ENCODE measurements around the gene KCTD15. TPM values are rescaled to one million over a fixed set of nuclear protein-coding genes. Genes with fewer than 3 reads are reported as not detected.
"Not testable (repeated sequence)": the region's sequence is repeated elsewhere in the genome, so short reads cannot be mapped to it uniquely, and the experiment has no call there.

Gene KCTD15
- total RNA-seq, 1 donor, result 13.0 TPM

DNA sequence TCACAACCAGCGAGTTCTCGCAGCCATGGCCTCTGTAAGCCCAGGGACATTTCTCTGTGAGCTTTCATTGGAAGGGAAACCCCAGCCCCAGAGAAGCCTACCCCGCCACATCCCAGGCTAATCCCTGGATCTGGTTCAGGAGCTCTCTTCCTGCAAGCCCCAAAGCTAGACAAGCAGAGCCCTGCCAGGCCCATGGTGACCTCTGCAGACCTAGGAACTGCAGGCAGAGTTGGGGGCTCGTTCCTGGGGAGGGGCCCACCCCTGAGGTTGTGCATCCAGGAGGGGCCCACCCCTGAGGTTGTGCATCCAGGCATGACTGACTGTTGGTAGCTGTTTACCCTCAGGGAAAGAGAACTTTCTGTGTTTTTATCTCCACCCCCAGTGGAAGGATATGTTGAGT lies 21.7 kb downstream of the KCTD15 start:
- TF ChIP-seq, protein P1, sequence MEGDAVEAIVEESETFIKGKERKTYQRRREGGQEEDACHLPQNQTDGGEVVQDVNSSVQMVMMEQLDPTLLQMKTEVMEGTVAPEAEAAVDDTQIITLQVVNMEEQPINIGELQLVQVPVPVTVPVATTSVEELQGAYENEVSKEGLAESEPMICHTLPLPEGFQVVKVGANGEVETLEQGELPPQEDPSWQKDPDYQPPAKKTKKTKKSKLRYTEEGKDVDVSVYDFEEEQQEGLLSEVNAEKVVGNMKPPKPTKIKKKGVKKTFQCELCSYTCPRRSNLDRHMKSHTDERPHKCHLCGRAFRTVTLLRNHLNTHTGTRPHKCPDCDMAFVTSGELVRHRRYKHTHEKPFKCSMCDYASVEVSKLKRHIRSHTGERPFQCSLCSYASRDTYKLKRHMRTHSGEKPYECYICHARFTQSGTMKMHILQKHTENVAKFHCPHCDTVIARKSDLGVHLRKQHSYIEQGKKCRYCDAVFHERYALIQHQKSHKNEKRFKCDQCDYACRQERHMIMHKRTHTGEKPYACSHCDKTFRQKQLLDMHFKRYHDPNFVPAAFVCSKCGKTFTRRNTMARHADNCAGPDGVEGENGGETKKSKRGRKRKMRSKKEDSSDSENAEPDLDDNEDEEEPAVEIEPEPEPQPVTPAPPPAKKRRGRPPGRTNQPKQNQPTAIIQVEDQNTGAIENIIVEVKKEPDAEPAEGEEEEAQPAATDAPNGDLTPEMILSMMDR (IDR thresholded peaks at IDR 0.05; ENCODE audit: insufficient read depth, low read depth, low read length), result no peak
- H3K4me3 ChIP-seq (ENCODE audit: low read depth, low read length), result no peak overlapping the region
- no peak for DNase-seq (ENCODE audit: low read depth)

GRCh38 chr19:33819078-33819477 lies 22.4 kb downstream of the KCTD15 start:
- DNase-seq (ENCODE audit: low read depth); H3K4me3 ChIP-seq (ENCODE audit: low read depth, low read length): not testable (repeated sequence)

DNA sequence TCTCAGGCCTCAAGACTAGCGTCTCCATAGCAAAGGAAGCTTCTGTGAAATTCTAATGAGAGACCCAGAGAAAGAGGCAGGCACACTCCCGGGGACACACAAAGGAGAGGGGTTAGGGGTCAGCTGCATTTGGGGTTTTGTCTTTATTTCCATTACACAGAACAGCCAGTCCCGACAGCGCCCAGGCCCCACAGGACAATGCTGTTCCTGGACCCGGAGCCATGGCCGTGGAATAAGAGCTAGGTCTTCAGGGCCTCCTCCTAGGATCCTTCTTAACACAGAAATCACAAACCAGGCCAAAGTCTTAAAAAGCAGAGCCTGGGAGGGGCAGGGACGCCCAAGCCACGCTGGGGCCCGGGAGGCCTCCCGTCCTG lies 22.8 kb downstream of the KCTD15 start:
- H3K4me3 ChIP-seq (ENCODE audit: low read depth, low read length), result peak overlapping the region; percentile 51
- no peak for DNase-seq (ENCODE audit: low read depth)
- TF ChIP-seq, protein P1 (IDR thresholded peaks at IDR 0.05; ENCODE audit: insufficient read depth, low read depth, low read length), result no peak

- peak overlapping the region; percentile 51 for H3K4me3 ChIP-seq (ENCODE audit: low read depth, low read length)
- TF ChIP-seq, protein P1 (IDR thresholded peaks at IDR 0.05; ENCODE audit: insufficient read depth, low read depth, low read length), result peak; percentile 2
- DNase-seq (ENCODE audit: low read depth), result peak; percentile 86
Observed at GRCh38 chr19:33819880-33820781, 23.5 kb downstream of the KCTD15 start.

GRCh38 chr19:33821871-33822270 lies 25.2 kb downstream of the KCTD15 start:
- no peak for DNase-seq (ENCODE audit: low read depth)
- H3K4me3 ChIP-seq (ENCODE audit: low read depth, low read length), result no peak overlapping the region
- TF ChIP-seq, protein P1 (IDR thresholded peaks at IDR 0.05; ENCODE audit: insufficient read depth, low read depth, low read length), result no peak

GRCh38 chr19:33823341-33823740 lies 26.7 kb downstream of the KCTD15 start:
- no peak overlapping the region for H3K4me3 ChIP-seq (ENCODE audit: low read depth, low read length)
- DNase-seq (ENCODE audit: low read depth), result no peak
- TF ChIP-seq, protein P1 (IDR thresholded peaks at IDR 0.05; ENCODE audit: insufficient read depth, low read depth, low read length), result no peak

DNA sequence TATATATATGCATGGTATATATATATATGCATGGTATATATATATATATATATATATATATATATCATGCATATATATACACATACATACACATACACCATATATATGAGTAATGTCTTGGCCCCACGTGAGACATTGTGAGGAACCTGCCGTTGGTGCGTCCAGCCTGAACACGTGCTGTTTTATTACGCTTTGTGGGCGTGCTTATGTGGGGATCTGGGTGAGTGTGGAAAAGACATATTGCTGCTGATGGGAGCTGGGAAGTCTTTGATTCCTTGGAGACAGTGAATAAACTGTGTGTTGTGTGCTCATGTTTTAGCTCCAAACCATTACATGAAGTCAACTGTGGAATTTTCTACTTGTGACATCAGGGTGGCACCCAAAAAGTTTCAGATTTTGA lies 28.9 kb downstream of the KCTD15 start:
- no peak for DNase-seq (ENCODE audit: low read depth)
- no peak overlapping the region for H3K4me3 ChIP-seq (ENCODE audit: low read depth, low read length)
- TF ChIP-seq, protein P1 (IDR thresholded peaks at IDR 0.05; ENCODE audit: insufficient read depth, low read depth, low read length), result no peak

All from fibroblast of villous mesenchyme (primary cell).